HG03196 (cell line): ENCODE results near the gene TCEA3.

ENCODE experiments used
- ATAC-seq: cut with Tn5 transposase; IDR thresholded peaks from one replicate; pipeline ENCODE4 v1.9.1; 2021; ENCODE audit not compliant: unreplicated experiment

The TCEA3 gene

DNA sequence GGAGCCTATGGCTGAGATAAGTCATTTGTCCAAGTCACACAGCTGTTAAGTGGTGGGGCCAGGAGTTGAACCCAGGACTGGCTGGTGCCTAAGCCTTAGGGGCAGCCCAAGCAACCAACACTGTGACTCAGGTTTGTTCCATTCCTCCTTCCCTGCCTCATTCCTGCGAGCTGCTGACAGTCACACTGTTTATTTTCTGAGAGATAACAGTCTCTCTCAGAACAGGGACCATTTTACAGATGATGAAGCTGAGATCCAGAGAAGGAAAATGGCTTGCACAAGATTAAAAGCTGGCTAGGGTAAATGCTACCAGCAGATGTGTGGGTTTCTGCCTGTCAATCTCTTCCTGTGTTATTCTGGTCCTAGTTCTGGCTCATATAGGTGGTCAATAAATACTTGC lies 24.3 kb upstream of the TCEA3 start:
- ATAC-seq: no peak

DNA sequence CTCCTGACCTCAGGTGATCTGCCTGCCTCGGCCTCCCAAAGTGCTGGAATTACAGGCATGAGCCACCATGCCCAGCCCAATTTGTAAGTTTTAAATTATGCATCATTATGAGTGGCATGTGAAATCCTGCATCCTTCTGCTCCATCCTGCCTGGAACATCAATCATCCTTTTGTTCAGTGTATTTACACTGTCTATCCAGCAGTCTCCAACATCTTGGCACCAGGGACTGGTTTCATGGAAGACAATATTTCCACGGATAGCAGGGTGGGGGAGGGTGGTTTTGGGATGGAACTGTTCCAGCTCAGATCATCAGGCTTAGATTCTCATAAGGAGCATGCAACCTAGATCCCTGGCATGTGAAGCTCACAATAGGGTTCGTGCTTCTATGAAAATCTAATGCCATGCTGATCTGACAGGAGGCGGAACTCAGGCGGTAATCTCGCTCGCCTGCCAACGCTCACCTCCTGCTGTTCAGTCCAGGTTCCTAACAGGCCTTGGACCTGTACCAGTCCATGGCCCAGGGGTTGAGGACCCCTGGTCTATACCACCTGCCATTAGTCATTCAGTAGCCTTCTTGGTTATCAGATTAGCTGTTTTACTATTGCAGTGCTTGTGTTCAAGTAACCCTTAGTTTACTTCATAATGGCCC lies 22.2 kb upstream of the TCEA3 start:
- no peak for ATAC-seq

DNA sequence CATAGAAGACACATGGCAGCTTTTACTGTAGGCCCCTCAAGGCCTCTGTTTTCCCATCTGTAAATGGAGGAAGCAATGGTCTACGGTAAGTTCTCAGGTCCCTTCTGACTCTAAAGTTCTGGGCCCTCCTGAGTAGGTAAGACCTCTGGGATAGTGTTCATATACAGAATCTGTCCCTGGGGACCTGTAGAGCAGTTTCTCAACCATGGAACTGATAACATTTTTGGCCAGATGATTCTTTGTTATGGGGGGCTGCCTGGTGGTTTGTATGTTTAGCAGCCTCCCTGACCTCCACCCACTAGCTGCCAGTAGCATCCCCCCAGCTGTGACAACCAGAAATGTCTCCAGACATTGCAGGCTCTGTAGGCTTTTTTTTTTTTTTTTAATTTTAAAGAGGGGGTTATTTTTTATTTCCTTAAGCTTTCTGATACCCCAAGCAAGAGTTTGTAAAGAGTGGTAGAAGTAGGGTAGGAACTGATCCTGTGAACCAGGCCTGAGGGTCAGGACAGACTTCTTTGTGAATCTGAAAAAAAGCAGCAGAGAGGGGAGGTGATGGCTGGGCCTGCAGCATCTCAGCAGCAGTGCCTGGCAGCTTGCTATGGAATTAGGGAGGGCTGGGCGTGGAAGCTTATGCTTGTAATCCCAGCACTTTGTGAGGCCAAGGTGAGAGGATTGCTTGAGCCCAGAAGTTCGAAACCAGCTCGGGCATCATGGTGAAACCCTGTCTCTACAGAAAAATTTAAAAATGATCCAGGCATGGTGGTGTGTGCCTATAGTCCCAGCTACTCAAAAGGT lies 20.2 kb upstream of the TCEA3 start:
- no peak for ATAC-seq

DNA sequence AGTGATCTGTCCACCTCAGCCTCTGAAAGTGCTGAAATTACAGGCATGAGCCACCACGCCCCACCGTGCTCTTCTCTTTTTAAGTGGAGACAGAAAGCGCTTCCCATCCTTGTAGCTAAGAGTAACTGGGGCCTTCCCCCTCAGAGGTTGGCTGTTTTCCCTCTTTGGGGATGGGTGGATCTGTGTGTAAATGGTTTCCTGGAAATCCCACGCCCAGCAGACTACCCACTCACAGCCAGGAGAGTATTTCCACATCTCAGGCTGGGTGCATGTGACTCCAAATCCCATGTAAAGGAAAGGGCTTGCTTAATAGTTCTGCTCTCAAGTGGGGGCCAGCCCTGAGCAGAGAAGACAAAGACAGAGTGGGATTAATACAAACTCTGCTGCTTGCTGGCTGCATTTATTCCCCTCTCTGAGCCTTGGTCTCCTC lies 19.6 kb upstream of the TCEA3 start:
- ATAC-seq: no peak

GRCh38 chr1:23442751-23443150 lies 18.2 kb upstream of the TCEA3 start:
- ATAC-seq: no peak

DNA sequence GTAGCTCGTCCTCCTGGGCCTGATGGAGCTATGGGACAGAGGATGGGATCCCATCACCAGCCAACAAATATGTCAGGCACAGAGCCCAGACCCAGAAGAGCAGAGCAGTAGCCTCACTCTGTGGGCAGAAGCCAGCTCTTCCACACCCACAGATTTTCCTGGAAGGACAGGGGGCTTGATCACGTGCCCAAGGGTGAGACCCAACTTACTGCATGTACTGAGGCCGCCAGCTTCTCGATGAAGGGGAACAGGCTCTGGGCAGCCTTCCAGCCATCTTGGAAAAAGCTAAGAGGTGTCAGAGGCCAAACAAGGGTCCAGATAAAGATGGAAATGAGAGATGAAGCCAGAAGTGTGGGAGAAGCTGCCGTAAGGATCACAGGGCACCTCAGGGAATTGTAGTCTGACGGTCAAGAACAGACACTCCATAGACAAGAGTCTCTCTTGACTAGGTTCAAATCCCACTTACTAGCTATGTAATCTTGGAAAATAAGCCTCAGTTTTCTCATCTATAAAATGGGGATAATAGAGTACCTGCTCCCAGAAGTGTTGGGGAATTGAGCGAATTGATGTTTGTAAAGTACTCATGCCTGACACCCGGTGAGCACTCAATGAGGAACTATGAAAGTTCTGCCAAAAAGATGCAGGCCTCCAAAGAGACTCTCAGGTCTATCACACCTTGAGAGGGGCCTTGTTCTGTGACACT lies 17.0 kb upstream of the TCEA3 start:
- ATAC-seq: no peak

GRCh38 chr1:23438545-23438944 lies 14.0 kb upstream of the TCEA3 start:
- ATAC-seq: no peak

DNA sequence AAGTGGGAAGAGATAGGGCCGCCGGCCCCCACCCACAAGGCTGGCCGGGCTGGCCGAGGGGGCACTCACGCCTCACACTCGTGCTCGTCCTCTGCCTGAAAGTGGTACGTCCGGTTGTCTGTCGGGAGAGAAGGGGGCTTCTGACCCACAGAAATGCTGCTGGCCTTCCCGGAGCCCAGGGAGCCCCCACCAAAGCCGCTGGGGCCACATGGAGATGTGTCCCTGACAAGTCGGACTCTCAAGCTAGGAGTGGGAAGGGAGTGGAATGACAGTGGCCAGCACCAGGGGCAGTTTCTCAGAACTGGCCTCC lies 12.8 kb upstream of the TCEA3 start:
- ATAC-seq: no peak

- no peak for ATAC-seq
These were observed 12.2 kb upstream of the TCEA3 start for GRCh38 chr1:23436520-23437354.

GRCh38 chr1:23434260-23434775 lies 9.8 kb upstream of the TCEA3 start:
- ATAC-seq: no peak

DNA sequence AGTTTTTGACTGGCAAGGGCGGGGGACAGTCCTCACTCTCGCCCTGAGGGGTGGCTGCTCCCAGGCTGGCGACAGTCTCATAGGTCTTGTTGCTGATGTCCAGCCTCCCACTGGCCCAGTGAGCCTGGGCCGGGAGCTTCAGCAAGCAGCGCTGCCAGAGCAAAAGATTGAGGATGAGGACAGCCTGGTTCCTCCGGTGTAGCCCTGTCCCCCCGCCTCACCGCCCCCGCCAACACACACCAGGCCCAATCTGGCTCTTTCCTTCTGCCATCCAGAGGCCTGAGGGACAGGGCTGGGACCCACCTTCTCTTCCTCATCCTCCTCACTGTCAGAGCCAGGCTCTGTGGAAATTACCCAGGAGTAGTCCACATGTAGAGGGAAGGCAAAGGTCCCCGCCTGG lies 8.6 kb upstream of the TCEA3 start:
- ATAC-seq: no peak

- ATAC-seq: no peak
These were observed 6.9 kb upstream of the TCEA3 start for GRCh38 chr1:23431431-23431830.

- ATAC-seq: no peak
These were observed 6.3 kb upstream of the TCEA3 start for GRCh38 chr1:23430803-23431202.

DNA sequence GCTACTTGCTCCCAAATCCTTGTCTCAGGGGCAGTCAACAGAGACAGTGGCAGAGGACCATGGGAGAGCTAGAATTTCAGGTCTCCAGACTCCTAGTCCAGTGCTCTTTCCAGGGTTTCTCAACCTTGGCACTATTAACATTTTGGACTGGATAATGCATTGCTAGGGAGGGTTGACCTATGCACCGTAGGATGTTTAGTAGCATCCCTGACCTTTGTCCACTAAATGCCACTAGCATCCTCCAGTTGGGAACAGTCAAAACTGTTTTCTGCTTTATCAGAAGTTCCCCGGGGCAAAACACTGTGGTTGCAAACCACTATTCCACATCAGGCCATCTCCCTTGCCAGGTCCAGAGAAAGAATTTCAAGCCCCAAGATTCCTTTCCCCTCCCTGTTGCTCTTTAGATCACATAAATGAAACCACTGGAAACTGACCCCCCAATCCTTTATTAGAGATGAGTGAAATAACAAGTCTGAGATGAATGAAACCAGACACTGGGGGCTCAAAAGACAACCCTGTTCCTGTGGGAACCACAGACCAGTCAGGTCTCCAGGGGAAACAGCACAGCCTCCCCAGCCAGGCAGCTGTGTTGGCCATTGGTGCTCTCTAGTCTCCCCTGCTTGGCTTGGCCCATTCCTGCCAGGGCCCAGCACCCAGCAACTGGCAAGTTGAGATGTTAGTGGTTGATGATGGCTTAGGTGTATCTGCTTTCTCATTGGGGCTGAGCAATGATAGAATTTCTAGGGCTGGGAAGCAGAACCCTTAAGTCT lies 3.8 kb upstream of the TCEA3 start:
- ATAC-seq: no peak

DNA sequence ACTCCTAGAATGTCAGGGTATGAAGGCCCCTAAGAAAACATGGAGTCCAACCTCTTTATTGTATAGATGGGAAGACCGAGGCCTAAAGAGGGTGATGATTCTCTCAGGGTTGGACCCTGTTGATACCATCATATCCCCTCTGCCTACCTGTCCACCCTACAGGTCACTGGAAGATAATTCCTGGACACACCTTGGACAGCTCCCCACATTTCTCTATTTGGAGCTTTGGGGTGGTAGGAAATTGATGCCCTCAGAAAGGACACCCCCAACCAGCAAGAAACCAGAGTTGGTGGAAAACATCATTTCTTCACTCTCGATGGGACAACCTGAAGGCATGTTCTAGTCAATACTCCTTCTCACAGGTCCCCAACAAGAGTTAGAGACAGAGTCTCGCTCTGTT lies 3.0 kb upstream of the TCEA3 start:
- ATAC-seq: no peak

DNA sequence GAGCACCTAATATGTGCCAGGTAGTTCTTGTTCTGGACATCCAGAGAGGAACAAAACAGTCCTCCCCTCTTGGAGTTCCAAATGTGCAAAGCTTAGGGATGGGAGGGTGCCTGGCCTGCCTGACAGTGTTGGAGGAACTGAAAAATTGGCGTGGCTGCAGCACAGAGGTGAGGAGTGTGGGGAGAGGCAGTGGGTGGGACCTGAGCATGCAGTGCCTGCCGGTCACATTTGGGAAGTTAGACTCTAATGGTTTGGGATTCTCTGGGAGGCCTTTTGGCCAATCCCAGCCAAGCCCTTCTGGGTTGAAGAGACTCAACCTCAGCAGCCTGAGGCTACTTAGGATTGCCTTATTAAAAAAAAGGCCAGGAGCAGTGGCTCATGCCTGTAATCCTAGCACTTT lies 2.3 kb upstream of the TCEA3 start:
- ATAC-seq: no peak

DNA sequence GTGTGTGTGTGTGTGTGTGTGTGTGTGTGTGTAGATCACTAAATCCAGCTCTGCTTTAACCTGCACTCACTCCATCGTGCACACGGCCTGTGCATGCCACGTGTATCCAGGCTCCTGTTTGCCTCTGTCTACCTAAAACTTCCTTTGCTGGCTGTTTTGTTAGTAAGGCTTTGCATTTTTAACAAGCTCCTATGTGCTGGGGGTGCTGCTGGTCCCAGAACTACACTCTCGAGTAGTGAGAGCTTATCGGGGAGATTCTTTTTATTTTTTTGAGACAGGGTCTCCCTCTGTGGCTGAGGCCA lies 596 bp upstream of the TCEA3 start:
- ATAC-seq: no peak

GRCh38 chr1:23423415-23424292 lies 894 bp downstream of the TCEA3 start:
- ATAC-seq: no peak

GRCh38 chr1:23422941-23423340 lies 1.6 kb downstream of the TCEA3 start:
- no peak for ATAC-seq
